ENCODE results near the gene SERGEF. TPM values are rescaled to one million over a fixed set of nuclear protein-coding genes. Genes with fewer than 3 reads are reported as not detected.

SERGEF gene
- total and polyA plus RNA-seq, 10 of the 15 experiments (the other 5 are each of a cell fraction or from before 2014, with no cell fraction given): 14.6 to 27.8 (median 22.4) TPM

DNA sequence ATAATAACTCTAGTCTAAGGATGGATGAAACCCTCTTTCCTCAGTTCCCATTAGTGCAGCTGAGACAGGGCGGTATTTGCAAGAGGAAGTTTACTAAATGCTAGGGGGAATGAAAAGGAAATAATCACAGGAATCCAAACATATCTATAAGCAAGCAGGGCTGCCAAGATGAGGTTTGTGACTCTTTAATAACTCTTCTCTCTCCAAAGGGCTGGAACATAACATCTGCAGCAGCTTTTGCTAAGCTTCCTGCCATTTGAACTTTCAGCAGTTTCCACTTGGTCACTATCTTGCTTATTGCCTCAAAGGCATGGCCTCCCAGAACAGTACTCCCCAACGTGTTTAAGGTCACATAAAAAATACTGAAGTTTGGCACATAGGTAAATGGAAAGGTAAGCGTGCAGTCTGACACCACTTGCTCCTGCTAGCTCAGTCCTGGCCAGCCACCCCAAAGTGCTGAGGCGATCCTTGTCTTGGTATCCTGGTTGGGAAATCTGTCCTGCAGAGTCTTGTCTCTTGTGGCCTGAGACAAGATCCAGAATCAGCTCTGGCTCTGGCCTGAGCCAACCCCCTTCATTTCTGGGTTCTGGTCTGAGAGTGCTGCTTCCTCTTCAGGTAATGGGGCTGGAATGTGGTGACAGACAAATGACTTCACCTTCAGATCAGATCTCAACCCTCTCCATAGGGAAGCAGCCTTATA lies 196.5 kb downstream of the SERGEF start (continued):
- TF ChIP-seq, protein P1, sequence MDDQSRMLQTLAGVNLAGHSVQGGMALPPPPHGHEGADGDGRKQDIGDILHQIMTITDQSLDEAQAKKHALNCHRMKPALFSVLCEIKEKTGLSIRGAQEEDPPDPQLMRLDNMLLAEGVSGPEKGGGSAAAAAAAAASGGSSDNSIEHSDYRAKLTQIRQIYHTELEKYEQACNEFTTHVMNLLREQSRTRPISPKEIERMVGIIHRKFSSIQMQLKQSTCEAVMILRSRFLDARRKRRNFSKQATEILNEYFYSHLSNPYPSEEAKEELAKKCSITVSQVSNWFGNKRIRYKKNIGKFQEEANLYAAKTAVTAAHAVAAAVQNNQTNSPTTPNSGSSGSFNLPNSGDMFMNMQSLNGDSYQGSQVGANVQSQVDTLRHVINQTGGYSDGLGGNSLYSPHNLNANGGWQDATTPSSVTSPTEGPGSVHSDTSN (IDR thresholded peaks at IDR 0.05; ENCODE audit: insufficient replicate concordance, low read depth, low read length): no peak
- TF ChIP-seq NFYA (IDR thresholded peaks at IDR 0.05; ENCODE audit: borderline replicate concordance, low read depth, low read length): no peak

DNA sequence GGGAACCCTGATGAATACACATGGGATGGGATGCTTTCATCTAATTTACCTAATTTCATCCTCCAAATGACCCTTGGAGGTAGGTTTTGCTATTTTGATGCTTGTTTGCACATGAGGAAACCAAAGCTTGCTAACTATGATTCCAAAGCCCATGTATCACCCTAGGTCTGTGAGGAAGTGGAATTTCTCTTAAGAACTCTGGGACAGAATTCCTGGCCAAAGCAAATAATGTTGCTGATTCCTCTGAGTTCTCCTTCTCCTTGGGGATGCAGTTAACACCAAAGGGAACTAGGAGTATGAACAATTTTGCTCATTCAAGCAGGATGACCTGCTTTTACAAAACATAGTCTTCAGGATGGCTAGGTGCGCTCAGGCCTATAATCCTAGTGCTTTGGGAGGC lies 198.3 kb downstream of the SERGEF start:
- no peak overlapping the region for H3K4me3 ChIP-seq
- no peak for FAIRE-seq

More for the DNA sequence above, 198.3 kb downstream of the SERGEF start:
- ChIA-PET CTCF (no interaction called here), RAD21 (ENCODE audit: unreplicated experiment) (no interaction called here), POLR2A (no interaction called here), SMC1A (ENCODE audit: uncharacterized antibody, unreplicated experiment) (no interaction called here)
- Histone ChIP-seq H2AFZ (ENCODE audit: control insufficient read depth, low read depth, low read length) (no peak overlapping the region), H3K4me2 (ENCODE audit: control insufficient read depth, insufficient read depth) (no peak overlapping the region), H3K9me3 (replicated peaks; ENCODE audit: control insufficient read depth, insufficient read depth, low read length) (no peaks in the 10 kb centered on the region), H4K20me1 (ENCODE audit: control insufficient read depth, insufficient read depth) (no peaks in the 10 kb centered on the region), H3K79me2 (ENCODE audit: control insufficient read depth, insufficient read depth, low read length) (no peaks in the 10 kb centered on the region), H3K27me3 (replicated peaks in 1 of 2; ENCODE audit: control insufficient read depth in 2 of 2, insufficient read depth in 2 of 2, low read length in 1 of 2) (no peaks in the 10 kb centered on the region), H3K9ac (ENCODE audit: control insufficient read depth, insufficient read depth, low read length) (no peak overlapping the region), H3K36me3 (ENCODE audit: control insufficient read depth in 2 of 2, insufficient read depth in 2 of 2, low read length in 1 of 2) (no peaks in the 10 kb centered on the region), H3K27ac (ENCODE audit: control insufficient read depth, insufficient read depth) (no peak overlapping the region), H3K4me1 (ENCODE audit: control insufficient read depth, insufficient read depth, low read length) (no peaks in the 10 kb centered on the region)
- WGBS (ENCODE audit: insufficient coverage, insufficient replicate concordance, low lambda C conversion rate, missing lambda C conversion rate): 100% methylated on average over 1 of the region's 1 CpG
- intact Hi-C loops (cut with micrococcal nuclease; ENCODE audit: unreplicated experiment): no loop called here
- BruUV-seq (replicated peaks): no TSS peak
- TF ChIP-seq RUNX3 (IDR thresholded peaks at IDR 0.05; ENCODE audit: low read length) (no peak), CREB1 (IDR thresholded peaks at IDR 0.05; ENCODE audit: low read depth) (no peak), MXI1 (IDR thresholded peaks at IDR 0.05; ENCODE audit: low read depth, low read length) (no peak), SRF (IDR thresholded peaks at IDR 0.05; ENCODE audit: low read depth in 2 of 2, low read length in 2 of 2) (no peak), RBBP5 (conservative IDR thresholded peaks at IDR 0.05) (no peak), KAT2A (conservative IDR thresholded peaks at IDR 0.05; ENCODE audit: control insufficient read depth, low read depth, low read length) (no peak), ZBED1 (IDR thresholded peaks at IDR 0.05; ENCODE audit: borderline replicate concordance) (no peak), HDAC6 (IDR thresholded peaks at IDR 0.05; ENCODE audit: unreplicated experiment) (no peak), NFYA (IDR thresholded peaks at IDR 0.05; ENCODE audit: borderline replicate concordance, low read depth, low read length) (no peak), NFYB (IDR thresholded peaks at IDR 0.05; ENCODE audit: insufficient read depth, low read depth, low read length) (no peak), SIN3A (IDR thresholded peaks at IDR 0.05; ENCODE audit: low read depth, low read length) (no peak)
- TF ChIP-seq, protein P2, sequence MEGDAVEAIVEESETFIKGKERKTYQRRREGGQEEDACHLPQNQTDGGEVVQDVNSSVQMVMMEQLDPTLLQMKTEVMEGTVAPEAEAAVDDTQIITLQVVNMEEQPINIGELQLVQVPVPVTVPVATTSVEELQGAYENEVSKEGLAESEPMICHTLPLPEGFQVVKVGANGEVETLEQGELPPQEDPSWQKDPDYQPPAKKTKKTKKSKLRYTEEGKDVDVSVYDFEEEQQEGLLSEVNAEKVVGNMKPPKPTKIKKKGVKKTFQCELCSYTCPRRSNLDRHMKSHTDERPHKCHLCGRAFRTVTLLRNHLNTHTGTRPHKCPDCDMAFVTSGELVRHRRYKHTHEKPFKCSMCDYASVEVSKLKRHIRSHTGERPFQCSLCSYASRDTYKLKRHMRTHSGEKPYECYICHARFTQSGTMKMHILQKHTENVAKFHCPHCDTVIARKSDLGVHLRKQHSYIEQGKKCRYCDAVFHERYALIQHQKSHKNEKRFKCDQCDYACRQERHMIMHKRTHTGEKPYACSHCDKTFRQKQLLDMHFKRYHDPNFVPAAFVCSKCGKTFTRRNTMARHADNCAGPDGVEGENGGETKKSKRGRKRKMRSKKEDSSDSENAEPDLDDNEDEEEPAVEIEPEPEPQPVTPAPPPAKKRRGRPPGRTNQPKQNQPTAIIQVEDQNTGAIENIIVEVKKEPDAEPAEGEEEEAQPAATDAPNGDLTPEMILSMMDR (IDR thresholded peaks at IDR 0.05 in 2 of 3, conservative IDR thresholded peaks at IDR 0.05 in 1 of 3; ENCODE audit: control insufficient read depth in 2 of 3, extremely low read depth in 1 of 3, insufficient read depth in 1 of 3, low read depth in 3 of 3, low read length in 3 of 3): no peak
- TF ChIP-seq, protein P3, sequence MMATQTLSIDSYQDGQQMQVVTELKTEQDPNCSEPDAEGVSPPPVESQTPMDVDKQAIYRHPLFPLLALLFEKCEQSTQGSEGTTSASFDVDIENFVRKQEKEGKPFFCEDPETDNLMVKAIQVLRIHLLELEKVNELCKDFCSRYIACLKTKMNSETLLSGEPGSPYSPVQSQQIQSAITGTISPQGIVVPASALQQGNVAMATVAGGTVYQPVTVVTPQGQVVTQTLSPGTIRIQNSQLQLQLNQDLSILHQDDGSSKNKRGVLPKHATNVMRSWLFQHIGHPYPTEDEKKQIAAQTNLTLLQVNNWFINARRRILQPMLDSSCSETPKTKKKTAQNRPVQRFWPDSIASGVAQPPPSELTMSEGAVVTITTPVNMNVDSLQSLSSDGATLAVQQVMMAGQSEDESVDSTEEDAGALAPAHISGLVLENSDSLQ (IDR thresholded peaks at IDR 0.05): no peak
- in situ Hi-C loops (cut with MboI): no loop called here
- no peak for DNase-seq (ENCODE audit: low read depth, low spot score)
- no peak for ATAC-seq
